HG03139 (cell line): ENCODE results near the gene C18orf63.
"Not testable (repeated sequence)": the region's sequence is repeated elsewhere in the genome, so short reads cannot be mapped to it uniquely, and the experiment has no call there.

ENCODE experiments used
- ATAC-seq: cut with Tn5 transposase; IDR thresholded peaks from one replicate; pipeline ENCODE4 v1.9.1; 2021; ENCODE audit not compliant: unreplicated experiment

Gene C18orf63

DNA sequence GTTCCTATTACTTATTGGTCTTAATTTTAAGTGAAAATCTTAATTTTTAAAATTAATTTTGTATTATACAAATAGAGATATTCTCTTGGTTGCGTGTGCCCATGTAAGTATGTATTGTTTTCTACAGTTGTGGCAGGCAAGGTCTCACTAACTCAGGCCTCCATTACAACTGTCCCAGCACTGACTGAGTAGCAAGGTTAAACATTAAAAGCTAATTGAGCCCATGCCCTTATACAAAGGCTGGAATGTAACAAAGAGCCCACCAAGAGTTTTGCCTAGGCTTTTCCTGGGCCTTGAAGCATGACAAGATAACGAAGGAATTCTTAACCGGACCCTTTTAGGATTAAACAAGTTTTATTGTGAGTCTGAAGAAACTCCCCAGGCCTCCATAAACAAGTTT, 11.2 kb downstream of the C18orf63 start:
- not testable (repeated sequence) for ATAC-seq

DNA sequence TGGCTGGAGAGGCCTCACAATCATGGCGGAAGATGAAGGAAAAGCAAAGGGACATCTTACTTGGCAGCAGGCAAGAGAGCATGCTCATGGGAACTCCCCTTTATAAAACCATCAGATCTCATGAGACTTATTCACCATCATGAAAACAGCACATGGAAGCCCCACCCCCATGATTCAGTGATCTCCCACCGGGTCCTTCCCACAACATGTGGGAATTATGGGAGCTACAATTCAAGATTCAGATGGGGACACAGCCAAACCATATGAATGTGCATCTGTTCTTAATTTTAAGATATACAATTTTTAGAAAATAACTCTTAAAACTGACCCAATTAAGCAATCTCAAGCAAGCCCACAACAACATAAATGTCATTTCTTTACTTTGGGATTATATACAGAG, 12.6 kb downstream of the C18orf63 start:
- ATAC-seq: no peak

DNA sequence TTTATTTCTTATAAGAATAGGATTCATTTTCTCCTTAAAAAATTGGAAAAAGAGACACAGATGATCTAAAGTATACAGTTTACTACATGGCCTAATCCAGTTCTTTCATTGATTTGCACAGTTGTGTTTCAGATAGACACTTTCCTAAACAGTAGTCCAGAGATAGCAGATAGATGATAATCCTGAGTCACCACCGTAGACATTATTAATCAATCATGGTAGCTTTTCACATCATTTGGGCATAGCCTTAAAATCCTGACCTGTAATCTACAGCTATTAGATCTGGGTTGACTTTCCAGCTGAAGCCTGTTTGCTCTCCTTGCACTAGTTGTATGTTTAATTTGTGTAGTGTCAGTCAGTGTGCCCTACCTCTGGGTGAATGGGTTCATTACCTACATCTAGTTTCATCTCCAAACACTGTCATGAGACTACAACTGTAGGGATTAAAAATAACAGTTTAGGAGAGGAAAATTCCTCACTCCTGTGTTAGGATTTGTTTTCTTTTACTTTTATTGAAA, 14.1 kb downstream of the C18orf63 start:
- no peak for ATAC-seq

DNA sequence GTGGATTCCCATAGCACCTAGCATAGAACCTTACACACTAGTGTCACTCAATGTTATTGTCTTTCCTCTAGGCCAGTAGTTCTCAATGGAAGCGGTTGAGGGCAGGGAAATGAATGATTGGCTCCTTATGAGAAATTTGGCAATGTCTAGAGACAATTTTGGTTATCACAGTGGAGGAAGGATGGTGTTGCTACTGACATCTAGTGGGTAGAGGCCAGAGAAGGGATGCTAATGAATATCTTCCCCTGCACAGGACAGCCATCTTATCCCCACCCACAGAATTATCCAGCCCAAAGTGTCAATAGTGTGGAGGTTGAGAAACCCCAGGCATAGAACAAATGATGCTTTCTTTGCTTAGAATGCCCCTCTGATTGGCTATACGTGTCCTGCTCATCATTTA, 15.8 kb downstream of the C18orf63 start:
- no peak for ATAC-seq

- ATAC-seq: no peak
Measured at GRCh38 chr18:74333091-74333490, 17.5 kb downstream of the C18orf63 start.

DNA sequence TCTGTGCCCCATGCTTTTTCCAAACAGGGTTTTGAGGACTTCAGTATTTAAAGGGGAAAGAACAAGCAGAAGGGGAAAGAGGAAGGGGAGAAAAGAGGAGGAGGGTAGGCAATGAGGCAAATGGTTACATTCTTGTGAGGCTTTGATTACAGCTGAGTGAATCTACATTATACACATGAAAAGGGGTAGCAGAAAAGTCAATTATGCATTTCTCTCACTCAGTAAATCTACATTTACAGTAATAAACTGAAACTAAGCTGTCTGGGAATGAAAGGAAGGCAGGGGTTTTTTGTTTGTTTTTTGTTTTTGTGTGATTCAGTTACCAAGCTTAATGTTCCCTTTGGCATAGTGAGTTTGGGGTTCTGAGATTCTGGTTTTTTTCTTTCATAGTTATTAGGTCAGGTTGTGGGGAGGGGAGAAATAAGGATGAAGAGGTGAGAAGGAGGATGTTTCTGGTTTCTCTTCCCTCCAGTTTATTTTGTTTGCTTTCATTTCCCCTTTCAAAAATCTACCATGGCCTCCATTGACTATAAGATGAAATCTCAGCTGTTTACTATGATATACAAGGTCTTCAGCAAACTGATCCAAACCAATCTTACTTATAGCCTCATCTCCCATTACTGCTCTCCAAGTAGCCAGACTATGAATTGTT, 18.7 kb downstream of the C18orf63 start:
- no peak for ATAC-seq

DNA sequence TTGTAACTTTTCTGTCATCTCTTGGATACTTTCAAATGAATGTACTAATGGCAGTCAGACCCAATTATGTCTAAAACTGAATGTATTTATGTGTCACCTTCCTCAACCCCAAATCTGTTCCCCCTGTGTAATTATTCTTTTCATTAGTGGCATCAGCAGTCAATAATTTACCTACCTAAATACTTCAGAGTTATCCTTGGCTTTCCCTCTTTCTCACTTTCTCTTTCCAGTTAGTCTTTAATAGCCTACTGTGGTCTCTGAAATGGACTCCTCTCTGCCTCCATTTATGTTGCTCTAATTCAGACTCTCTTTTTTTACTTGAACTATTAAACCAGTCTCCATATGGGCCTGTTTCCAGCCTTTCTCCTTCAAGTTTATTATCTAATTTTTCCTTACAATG, 21.0 kb downstream of the C18orf63 start:
- no peak for ATAC-seq

- ATAC-seq: no peak
Measured at GRCh38 chr18:74337155-74337911, 21.7 kb downstream of the C18orf63 start.

DNA sequence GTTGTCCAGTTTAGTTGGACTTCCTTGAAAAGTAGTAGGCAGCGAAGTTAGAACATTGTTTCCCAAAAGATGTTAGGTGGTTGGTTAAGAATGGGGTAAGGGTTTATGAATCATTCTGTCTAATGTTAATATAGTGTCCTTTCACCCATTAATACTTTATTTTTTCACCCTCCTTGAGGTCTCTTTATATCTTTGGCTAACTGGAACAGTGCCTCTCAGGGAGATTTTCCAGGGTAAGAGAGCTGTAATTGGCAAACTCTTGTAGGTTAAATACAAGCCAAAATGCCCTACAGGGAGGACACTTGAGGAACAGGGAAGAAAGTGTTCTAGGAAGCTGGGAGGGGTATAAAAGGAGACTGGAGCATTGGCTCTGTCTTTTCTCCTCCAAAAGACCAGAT, 22.3 kb downstream of the C18orf63 start:
- ATAC-seq: no peak

GRCh38 chr18:74342416-74343043, 26.9 kb downstream of the C18orf63 start:
- no peak for ATAC-seq

DNA sequence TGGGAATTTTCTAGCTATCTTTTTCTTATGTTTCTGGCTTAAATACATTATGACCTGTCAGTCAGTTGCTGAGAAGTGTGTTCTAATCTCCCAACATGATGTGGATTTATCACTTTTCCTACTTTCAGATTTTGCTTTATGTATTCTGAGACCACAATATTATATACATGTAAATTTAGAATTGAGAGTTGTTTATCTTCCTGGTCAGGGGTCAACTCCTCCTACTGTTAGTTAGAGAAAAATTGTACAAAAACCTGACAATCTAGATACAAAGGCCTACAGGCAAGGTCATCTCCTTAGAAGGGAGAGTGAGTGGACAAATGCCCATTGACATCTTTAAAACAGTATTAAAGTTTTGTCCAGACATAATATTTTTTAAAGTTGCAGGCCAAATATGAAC, 30.6 kb downstream of the C18orf63 start:
- ATAC-seq: no peak

- ATAC-seq: no peak
Measured at GRCh38 chr18:74348581-74348980, 32.9 kb downstream of the C18orf63 start.

- peak; percentile 51 for ATAC-seq
Measured at GRCh38 chr18:74351354-74351753, 35.7 kb downstream of the C18orf63 start.

- ATAC-seq: no peak
Measured at GRCh38 chr18:74353169-74353775, 37.6 kb downstream of the C18orf63 start.

GRCh38 chr18:74356959-74357358, 41.3 kb downstream of the C18orf63 start:
- ATAC-seq: no peak

GRCh38 chr18:74360852-74361655, 45.4 kb downstream of the C18orf63 start:
- no peak for ATAC-seq

- no peak for ATAC-seq
Measured at GRCh38 chr18:74367905-74368304, 52.3 kb downstream of the C18orf63 start.

GRCh38 chr18:74368901-74369705, 53.5 kb downstream of the C18orf63 start:
- ATAC-seq: no peak

GRCh38 chr18:74370115-74370514, 54.5 kb downstream of the C18orf63 start:
- ATAC-seq: no peak

DNA sequence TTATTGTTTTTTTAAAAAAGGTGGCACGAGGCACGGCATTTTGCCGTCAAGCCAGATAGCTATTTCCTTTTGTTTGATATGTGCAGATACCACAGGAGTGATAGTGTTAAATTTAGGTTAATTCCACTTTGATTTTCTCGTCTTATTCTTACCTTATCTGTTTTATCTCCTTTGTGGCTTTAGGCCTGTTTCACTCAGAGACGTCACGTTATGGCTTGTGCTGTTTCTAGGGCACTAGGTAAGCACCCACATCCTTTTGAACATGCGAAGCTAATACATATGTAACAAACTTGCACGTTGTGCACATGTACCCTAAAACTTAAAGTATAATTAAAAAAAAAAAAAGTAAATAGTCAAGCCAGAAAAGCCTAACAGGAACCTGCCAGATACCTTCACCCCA, 57.8 kb downstream of the C18orf63 start:
- ATAC-seq: no peak
